Lower lobe of right lung (tissue), 2 donors: ENCODE measurements around the gene ZNF585A. TPM values are rescaled to one million over a fixed set of nuclear protein-coding genes. Genes with fewer than 3 reads are reported as not detected.
A peak's percentile ranks its signal among the peaks of the same experiment; 100 is the strongest.
"Not testable (repeated sequence)": the region's sequence is repeated elsewhere in the genome, so short reads cannot be mapped to it uniquely, and the experiment has no call there.

Experiments used
- ATAC-seq, 2 donors: fragments of 200-7000 bp; cut with Tn5 transposase; one replicate each; pipeline ENCODE4 v1.9.1; 2020 to 2022; ENCODE audit warnings: mild to moderate bottlenecking in 2 of 2, moderate library complexity in 2 of 2
- DNase-seq: peaks from one replicate; pipeline ENCODE4 v3.0.0-alpha.2; 2020
- H3K27ac ChIP-seq: fragments of 200-600 bp; one replicate; pipeline ENCODE4 v1.8.0; 2022
- H3K27me3 ChIP-seq: fragments of 200-600 bp; one replicate; pipeline ENCODE4 v1.8.0; 2022; ENCODE audit warnings: low read depth
- H3K36me3 ChIP-seq: fragments of 200-600 bp; one replicate; pipeline ENCODE4 v1.8.0; 2022; ENCODE audit warnings: mild to moderate bottlenecking
- H3K4me1 ChIP-seq: fragments of 200-600 bp; one replicate; pipeline ENCODE4 v1.8.0; 2022
- H3K4me3 ChIP-seq: fragments of 200-600 bp; one replicate; pipeline ENCODE4 v1.8.0; 2022; ENCODE audit warnings: mild to moderate bottlenecking
- H3K9me3 ChIP-seq: fragments of 200-600 bp; one replicate; pipeline ENCODE4 v1.8.0; 2022
- CTCF ChIP-seq: fragments of 200-600 bp; IDR thresholded peaks from one replicate; pipeline ENCODE4 v1.8.0; 2022; ENCODE audit warnings: antibody characterized with exemption, mild to moderate bottlenecking
- intact Hi-C: fragments of 100-400 bp; cut with DNase I; formaldehyde crosslinking; loops from one replicate; pipeline ENCODE4 v1.11.0; 2022
- total RNA-seq: library from RNA; stranded (reverse); fragmentation: NEBNext Ultra II Directional; extraction: Animal tissue kit (Norgen Biotek cat#: 25700); gene quantifications from one replicate; pipeline ENCODE4 v1.2.1, GENCODE V29; 2021
- donor health status: DM: no; HTN: yes; CAD: no; lungs with severe emphysema.

The ZNF585A gene
- total RNA-seq, 1 donor from 2014 or later: 14.9 TPM

DNA sequence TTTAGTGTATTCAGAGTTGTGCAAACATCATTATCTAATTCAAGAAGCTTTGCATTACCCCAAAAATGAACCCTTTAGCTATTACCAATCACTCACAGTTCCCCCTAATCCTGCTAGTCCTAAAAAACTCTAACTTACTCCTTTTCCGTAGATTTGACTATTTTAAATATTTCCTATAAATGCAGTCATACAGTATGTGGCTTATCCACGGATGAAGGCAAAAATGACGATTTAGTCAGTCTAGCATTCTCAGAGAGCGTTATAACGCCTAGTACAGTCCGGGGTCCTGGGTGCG is 44.9 kb upstream of the ZNF585A start:
- no peak for TF ChIP-seq CTCF
- peaks cover 5% of the 10 kb centered on the region for H3K4me1 ChIP-seq
- ATAC-seq: no peak

DNA sequence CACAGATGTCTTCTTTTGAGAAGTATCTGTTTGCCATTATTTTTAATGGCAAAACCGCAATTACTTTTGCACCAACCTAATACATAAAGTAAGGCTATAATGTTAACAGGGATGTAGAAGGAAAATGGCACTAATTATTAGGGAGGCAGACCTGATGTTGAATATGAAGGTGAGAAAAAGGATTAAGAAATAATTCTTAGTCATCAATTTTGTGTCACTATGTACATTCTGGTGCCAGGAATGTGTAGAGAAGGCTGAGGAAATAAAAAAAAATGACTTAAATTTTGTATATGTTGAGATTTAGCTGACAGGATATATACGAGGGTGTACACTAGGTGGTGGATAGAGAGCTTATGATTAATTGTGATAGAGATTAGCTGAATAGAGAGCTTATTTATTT is 25.3 kb upstream of the ZNF585A start:
- no peak for TF ChIP-seq CTCF
- peaks cover 48% of the 10 kb centered on the region for H3K36me3 ChIP-seq
- H3K27ac ChIP-seq: no peak overlapping the region
- intact Hi-C loops: no loop called here
- H3K9me3 ChIP-seq: peaks cover 60% of the 10 kb centered on the region
- no peaks in the 10 kb centered on the region for H3K4me1 ChIP-seq
- DNase-seq (no peak), ATAC-seq (no peak)
- H3K27me3 ChIP-seq: no peaks in the 10 kb centered on the region
- H3K4me3 ChIP-seq: no peak overlapping the region

More for the DNA sequence above, 44.9 kb upstream of the ZNF585A start:
- H3K27me3 ChIP-seq: no peaks in the 10 kb centered on the region
- H3K27ac ChIP-seq: peak overlapping the region; percentile 89
- DNase-seq: no peak
- intact Hi-C loops: no loop called here
- peaks cover 11% of the 10 kb centered on the region for H3K36me3 ChIP-seq
- peak overlapping the region; percentile 81 for H3K4me3 ChIP-seq
- H3K9me3 ChIP-seq: no peaks in the 10 kb centered on the region

DNA sequence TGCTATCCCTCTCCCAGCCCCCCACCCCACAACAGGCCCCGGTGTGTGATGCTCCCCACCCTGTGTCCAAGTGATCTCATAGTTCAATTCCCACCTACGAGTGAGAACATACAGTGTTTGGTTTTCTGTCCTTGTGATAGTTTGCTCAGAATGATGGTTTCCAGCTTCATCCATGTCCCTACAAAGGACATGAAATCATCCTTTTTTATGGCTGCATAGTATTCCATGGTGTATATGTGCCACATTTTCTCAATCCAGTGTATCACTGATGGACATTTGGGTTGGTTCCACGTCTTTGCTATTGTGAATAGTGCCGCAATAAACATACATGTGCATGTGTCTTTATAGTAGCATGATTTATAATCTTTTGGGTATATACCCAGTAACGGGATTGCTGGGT is 24.6 kb upstream of the ZNF585A start:
- H3K27me3 ChIP-seq, ATAC-seq, H3K4me3 ChIP-seq, H3K27ac ChIP-seq, H3K4me1 ChIP-seq, intact Hi-C loops, DNase-seq: not testable (repeated sequence)
- H3K9me3 ChIP-seq: peaks cover 66% of the 10 kb centered on the region
- H3K36me3 ChIP-seq: peaks cover 48% of the 10 kb centered on the region

GRCh38 chr19:37195248-37195647 is 22.8 kb upstream of the ZNF585A start:
- intact Hi-C loops, DNase-seq, H3K4me3 ChIP-seq, H3K4me1 ChIP-seq, ATAC-seq, H3K27me3 ChIP-seq, H3K27ac ChIP-seq: not testable (repeated sequence)
- peaks cover 39% of the 10 kb centered on the region for H3K36me3 ChIP-seq
- peaks cover 71% of the 10 kb centered on the region for H3K9me3 ChIP-seq

GRCh38 chr19:37186071-37186470 is 13.6 kb upstream of the ZNF585A start:
- ATAC-seq, intact Hi-C loops, H3K27ac ChIP-seq, H3K4me1 ChIP-seq, H3K27me3 ChIP-seq, H3K4me3 ChIP-seq, DNase-seq: not testable (repeated sequence)
- Histone ChIP-seq H3K9me3 (peaks cover 94% of the 10 kb centered on the region), H3K36me3 (peaks cover 27% of the 10 kb centered on the region)

GRCh38 chr19:37165635-37166034 is 6.9 kb downstream of the ZNF585A start:
- no peak for TF ChIP-seq CTCF
- Histone ChIP-seq H3K4me1 (no peaks in the 10 kb centered on the region), H3K36me3 (peaks cover 47% of the 10 kb centered on the region), H3K4me3 (no peak overlapping the region), H3K27ac (no peak overlapping the region), H3K27me3 (no peaks in the 10 kb centered on the region), H3K9me3 (peaks cover 77% of the 10 kb centered on the region)
- intact Hi-C loops: no loop called here
- no peak for ATAC-seq
- DNase-seq: no peak

- peaks cover 34% of the 10 kb centered on the region for H3K36me3 ChIP-seq
- intact Hi-C loops: no loop called here
Observed at GRCh38 chr19:37160153-37160552, 12.3 kb downstream of the ZNF585A start.

More at GRCh38 chr19:37160153-37160552, 12.3 kb downstream of the ZNF585A start:
- Histone ChIP-seq H3K4me3 (no peak overlapping the region), H3K9me3 (peaks cover 100% of the 10 kb centered on the region), H3K27me3 (no peaks in the 10 kb centered on the region), H3K27ac (no peak overlapping the region), H3K4me1 (no peaks in the 10 kb centered on the region)
- DNase-seq: no peak
- no peak for TF ChIP-seq CTCF
- no peak for ATAC-seq
